KOPT-K1 (cell line): Measurements from ENCODE around the gene SPSB4.

Experiments used
- H3K27ac ChIP-seq: fragments of 200-600 bp; sonication (generic); 2 replicates; pipeline ENCODE4 v1.5.1; 2016; ENCODE audit warnings: antibody characterized with exemption, mild to moderate bottlenecking, low read depth, low read length; ENCODE audit not compliant: poor library complexity, severe bottlenecking
- H3K36me3 ChIP-seq: fragments of 200-600 bp; sonication (generic); 2 replicates; pipeline ENCODE4 v1.5.1; 2017; ENCODE audit warnings: antibody characterized with exemption, mild to moderate bottlenecking, low read length, moderate library complexity; ENCODE audit not compliant: insufficient read depth
- H3K9me3 ChIP-seq: fragments of 200-600 bp; sonication (generic); 2 replicates; pipeline ENCODE4 v1.5.1; 2017; ENCODE audit warnings: antibody characterized with exemption, low read length, mild to moderate bottlenecking; ENCODE audit not compliant: insufficient read depth, poor library complexity, severe bottlenecking

Gene SPSB4

GRCh38 chr3:141060327-141060726, 9.2 kb downstream of the SPSB4 start:
- H3K36me3 ChIP-seq: no peaks in the 10 kb centered on the region
- H3K27ac ChIP-seq: no peak overlapping the region
- no peaks in the 10 kb centered on the region for H3K9me3 ChIP-seq

GRCh38 chr3:141063831-141064230, 12.7 kb downstream of the SPSB4 start:
- Histone ChIP-seq H3K9me3 (no peaks in the 10 kb centered on the region), H3K36me3 (no peaks in the 10 kb centered on the region), H3K27ac (peak overlapping the region; percentile 67)

- no peaks in the 10 kb centered on the region for H3K9me3 ChIP-seq
- peak overlapping the region; percentile 67 for H3K27ac ChIP-seq
- H3K36me3 ChIP-seq: no peaks in the 10 kb centered on the region
Observed at GRCh38 chr3:141064255-141064926, 13.2 kb downstream of the SPSB4 start.

- Histone ChIP-seq H3K27ac (no peak overlapping the region), H3K9me3 (no peaks in the 10 kb centered on the region)
Observed at GRCh38 chr3:141065258-141065657, 14.1 kb downstream of the SPSB4 start.

GRCh38 chr3:141065841-141066805, 15.0 kb downstream of the SPSB4 start:
- H3K36me3 ChIP-seq: no peaks in the 10 kb centered on the region
- no peaks in the 10 kb centered on the region for H3K9me3 ChIP-seq
- H3K27ac ChIP-seq: no peak overlapping the region

More at GRCh38 chr3:141065258-141065657, 14.1 kb downstream of the SPSB4 start:
- H3K36me3 ChIP-seq: no peaks in the 10 kb centered on the region

- no peaks in the 10 kb centered on the region for H3K36me3 ChIP-seq
Observed at GRCh38 chr3:141067206-141067974, 16.2 kb downstream of the SPSB4 start.

GRCh38 chr3:141070229-141070628, 19.1 kb downstream of the SPSB4 start:
- Histone ChIP-seq H3K9me3 (no peaks in the 10 kb centered on the region), H3K36me3 (no peaks in the 10 kb centered on the region), H3K27ac (no peak overlapping the region)

More at GRCh38 chr3:141067206-141067974, 16.2 kb downstream of the SPSB4 start:
- Histone ChIP-seq H3K27ac (no peak overlapping the region), H3K9me3 (no peaks in the 10 kb centered on the region)

GRCh38 chr3:141070727-141071357, 19.7 kb downstream of the SPSB4 start:
- no peaks in the 10 kb centered on the region for H3K36me3 ChIP-seq
- no peaks in the 10 kb centered on the region for H3K9me3 ChIP-seq
- no peak overlapping the region for H3K27ac ChIP-seq

GRCh38 chr3:141071681-141072260, 20.6 kb downstream of the SPSB4 start:
- Histone ChIP-seq H3K27ac (no peak overlapping the region), H3K36me3 (no peaks in the 10 kb centered on the region), H3K9me3 (no peaks in the 10 kb centered on the region)

GRCh38 chr3:141072950-141073349, 21.8 kb downstream of the SPSB4 start:
- H3K27ac ChIP-seq: no peak overlapping the region
- H3K9me3 ChIP-seq: no peaks in the 10 kb centered on the region
- no peaks in the 10 kb centered on the region for H3K36me3 ChIP-seq

- Histone ChIP-seq H3K27ac (no peak overlapping the region), H3K36me3 (no peaks in the 10 kb centered on the region)
Observed at GRCh38 chr3:141073580-141073979, 22.4 kb downstream of the SPSB4 start.

GRCh38 chr3:141074529-141074928, 23.4 kb downstream of the SPSB4 start:
- Histone ChIP-seq H3K9me3 (no peaks in the 10 kb centered on the region), H3K36me3 (no peaks in the 10 kb centered on the region), H3K27ac (no peak overlapping the region)

More at GRCh38 chr3:141073580-141073979, 22.4 kb downstream of the SPSB4 start:
- no peaks in the 10 kb centered on the region for H3K9me3 ChIP-seq

GRCh38 chr3:141076036-141076773, 25.1 kb downstream of the SPSB4 start:
- Histone ChIP-seq H3K27ac (no peak overlapping the region), H3K9me3 (no peaks in the 10 kb centered on the region), H3K36me3 (no peaks in the 10 kb centered on the region)
